Measurements from ENCODE around the gene APLF.

DNA sequence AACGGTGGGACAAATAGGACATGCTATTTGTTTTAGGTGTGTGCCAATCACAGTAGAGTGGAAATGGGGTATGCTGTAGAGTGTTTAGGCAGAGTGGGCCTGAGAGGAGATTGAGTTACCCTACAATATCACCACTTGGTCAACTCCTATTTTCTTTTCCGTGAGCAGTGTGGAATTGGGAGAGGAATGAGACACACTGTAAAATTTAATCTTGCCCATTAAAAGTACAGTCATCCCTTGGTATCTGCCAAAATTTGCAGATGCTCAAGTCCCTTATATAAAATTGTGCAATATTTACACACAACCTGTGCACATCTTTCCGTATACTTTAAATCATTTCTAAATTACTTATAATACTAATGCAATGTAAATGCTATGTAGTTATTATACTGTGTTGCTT is 12.7 kb upstream of the APLF start:
- TF ChIP-seq, protein P1, sequence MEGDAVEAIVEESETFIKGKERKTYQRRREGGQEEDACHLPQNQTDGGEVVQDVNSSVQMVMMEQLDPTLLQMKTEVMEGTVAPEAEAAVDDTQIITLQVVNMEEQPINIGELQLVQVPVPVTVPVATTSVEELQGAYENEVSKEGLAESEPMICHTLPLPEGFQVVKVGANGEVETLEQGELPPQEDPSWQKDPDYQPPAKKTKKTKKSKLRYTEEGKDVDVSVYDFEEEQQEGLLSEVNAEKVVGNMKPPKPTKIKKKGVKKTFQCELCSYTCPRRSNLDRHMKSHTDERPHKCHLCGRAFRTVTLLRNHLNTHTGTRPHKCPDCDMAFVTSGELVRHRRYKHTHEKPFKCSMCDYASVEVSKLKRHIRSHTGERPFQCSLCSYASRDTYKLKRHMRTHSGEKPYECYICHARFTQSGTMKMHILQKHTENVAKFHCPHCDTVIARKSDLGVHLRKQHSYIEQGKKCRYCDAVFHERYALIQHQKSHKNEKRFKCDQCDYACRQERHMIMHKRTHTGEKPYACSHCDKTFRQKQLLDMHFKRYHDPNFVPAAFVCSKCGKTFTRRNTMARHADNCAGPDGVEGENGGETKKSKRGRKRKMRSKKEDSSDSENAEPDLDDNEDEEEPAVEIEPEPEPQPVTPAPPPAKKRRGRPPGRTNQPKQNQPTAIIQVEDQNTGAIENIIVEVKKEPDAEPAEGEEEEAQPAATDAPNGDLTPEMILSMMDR (IDR thresholded peaks at IDR 0.05; ENCODE audit: low read length), result no peak
- no peak for TF ChIP-seq EZH2 (IDR thresholded peaks at IDR 0.05; ENCODE audit: borderline replicate concordance, low read length)
